Embryonic facial prominence (tissue), 1 donor: Measurements from ENCODE around the gene CARD9.
"Not testable (repeated sequence)": the region's sequence is repeated elsewhere in the genome, so short reads cannot be mapped to it uniquely, and the experiment has no call there.

Source experiments
- DNase-seq: peaks from one replicate; pipeline ENCODE4 v3.0.0-alpha.2; 2016; ENCODE audit errors: extremely low spot score

The CARD9 gene

GRCh38 chr9:136322756-136323330, 50.6 kb downstream of the CARD9 start:
- no peak for DNase-seq

DNA sequence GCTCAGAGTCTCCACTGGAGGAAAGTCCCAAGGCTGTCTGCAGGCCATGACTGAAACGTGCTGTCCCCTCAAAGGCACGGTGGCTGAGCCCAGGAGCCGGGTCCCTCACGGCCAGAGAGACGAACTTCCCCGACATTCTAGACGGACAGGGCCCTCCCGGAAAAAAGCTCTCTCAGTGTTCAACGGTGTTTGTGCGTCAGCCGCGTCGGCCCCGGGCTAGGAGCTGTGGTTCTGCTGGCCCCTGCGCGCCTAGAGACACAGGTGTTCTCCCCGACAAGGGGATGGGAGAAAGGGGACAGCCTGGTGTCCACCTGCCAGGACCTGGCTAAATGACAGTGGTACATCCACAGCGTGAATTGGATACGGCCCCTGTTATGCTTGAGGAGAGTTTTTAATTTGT, 51.9 kb downstream of the CARD9 start:
- DNase-seq, result no peak

GRCh38 chr9:136320972-136321371, 52.5 kb downstream of the CARD9 start:
- DNase-seq, result not testable (repeated sequence)

- DNase-seq, result not testable (repeated sequence)
Measured at GRCh38 chr9:136319955-136320354, 53.5 kb downstream of the CARD9 start.

- not testable (repeated sequence) for DNase-seq
Measured at GRCh38 chr9:136319244-136319643, 54.2 kb downstream of the CARD9 start.

DNA sequence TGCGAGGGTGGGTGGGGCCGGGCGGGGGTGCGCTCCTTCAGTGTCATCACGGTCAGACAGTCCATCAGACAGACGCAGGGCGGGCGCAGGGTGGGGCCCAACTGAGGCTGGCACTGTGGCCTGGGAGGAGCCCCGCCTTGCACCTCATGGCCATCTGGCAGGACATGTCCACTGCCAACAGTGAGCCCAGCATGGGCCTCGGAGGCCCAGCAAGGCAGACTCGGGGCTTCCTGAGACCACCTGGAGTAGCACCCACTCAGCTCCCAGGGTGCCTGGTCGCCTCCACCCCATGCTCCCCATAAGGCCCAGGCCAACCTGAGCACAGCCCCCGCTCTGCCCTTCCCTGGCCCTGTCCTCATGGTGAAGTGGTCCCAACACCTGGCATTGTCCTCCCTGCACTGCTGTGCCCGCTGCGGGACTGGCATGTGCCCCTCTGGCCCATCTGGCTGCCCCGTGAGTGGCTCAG, 54.7 kb downstream of the CARD9 start:
- DNase-seq, result no peak

DNA sequence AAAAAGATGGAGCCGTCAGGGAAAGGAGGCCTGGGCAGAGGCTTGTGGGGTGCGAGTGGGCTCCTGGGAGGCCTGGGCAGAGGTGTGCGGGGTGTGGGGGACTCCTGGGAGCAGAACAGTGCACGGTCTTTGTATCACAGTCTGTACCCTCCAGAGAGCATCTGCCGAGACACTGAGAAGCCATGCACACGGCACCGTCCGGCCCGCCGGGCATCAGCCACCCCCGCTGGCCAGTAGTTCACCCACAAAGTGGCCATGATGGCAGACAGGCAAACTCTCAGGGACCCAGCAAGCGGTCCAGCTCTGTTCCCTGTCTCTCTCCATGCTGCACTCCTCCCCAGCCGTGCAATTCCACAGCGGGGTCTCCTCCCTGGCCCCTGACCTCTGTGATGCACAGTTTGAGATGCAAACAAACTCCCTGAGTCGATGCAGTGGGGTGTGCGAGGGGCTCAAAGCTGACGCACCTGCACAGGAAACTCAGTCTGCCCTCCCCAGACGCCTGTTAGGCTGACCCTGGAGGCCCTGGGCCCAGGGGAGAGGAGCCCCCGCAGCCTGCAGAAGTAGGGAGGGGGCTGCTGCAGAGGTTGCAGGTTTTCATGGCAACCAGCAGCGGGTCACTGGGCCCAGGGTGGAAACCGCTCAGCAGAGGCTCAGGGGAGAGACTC, 55.2 kb downstream of the CARD9 start:
- no peak for DNase-seq

- DNase-seq, result no peak
Measured at GRCh38 chr9:136317695-136318094, 55.8 kb downstream of the CARD9 start.

DNA sequence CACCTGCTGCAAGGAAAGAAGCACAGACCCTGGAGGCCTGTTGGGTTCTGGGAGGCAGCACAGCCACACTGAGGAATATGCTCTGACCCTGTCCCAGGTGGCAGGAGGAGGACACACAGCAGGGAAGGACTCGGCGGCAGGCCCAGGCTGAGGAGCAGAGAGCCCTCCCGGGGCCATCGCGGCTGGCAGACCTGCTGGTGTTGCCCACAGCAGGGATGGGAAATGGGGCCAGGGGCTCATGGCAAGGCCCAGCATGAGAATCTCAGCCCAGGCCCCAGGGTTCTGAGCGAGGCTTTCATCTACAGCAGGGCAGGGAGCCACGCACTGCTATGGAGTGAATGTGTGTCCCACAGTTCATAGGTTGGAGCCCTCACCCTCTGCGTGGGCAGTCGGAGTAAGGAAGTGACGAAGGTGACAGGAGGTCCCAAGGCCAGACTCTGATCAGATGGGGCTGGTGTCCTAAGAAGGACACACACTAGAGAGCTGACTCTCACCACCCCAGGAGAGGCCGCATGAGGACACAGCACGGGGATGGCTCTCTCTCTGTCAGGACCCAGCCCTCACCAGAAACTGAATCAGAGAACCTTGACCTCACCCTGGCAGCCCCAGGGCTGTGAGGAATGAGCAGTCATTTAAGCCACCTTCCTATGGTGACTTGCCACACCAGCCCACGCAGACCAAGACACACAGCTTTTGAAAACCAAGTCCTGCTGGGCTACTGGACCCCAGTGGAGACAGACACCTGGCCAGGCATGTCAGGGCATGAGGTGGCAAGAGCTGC, 56.4 kb downstream of the CARD9 start:
- DNase-seq, result no peak

- no peak for DNase-seq
Measured at GRCh38 chr9:136316271-136316751, 57.2 kb downstream of the CARD9 start.

DNA sequence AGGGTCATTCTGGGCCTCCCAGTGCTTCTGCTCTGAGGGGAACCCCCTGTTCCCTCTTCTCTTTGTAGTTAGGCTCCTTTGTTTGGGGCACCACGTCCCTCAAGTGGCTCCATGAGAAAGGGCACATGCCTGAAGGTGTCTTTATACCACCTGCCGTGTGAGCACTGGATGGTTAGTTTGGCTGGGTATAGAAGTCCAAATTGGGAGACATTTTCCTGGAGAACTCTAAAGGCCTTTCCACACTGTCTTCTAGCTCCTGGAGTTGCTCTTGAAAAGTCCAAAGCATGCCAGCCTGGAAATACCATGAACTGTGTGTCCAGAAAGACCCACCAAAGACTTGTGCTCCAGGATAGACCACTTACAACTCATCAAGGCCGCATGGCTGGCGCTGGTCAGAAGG, 58.5 kb downstream of the CARD9 start:
- DNase-seq, result no peak

DNA sequence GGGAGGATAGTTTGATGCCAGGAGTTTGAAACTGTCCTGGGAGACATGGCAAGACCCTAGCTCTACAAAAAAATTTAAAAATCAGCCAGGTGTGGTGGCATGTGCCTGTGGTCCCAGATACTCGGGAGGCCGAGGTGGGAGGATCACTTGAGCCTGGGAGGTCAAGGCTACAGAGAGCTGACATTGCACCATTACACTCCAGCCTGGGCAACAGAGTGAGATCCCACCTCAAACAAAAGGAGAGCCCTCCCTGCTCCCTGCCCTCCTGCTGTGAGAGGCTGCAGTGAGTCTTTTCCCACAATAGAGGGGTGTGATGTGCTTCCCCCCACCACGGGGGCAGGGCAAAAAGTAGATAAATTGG, 59.4 kb downstream of the CARD9 start:
- no peak for DNase-seq
